SIG-M5 (cell line): Measurements from ENCODE around the gene RAD18.

ENCODE experiments used
- DNase-seq: peaks from one replicate; lab custom pipeline; 2025; lab: John Stamatoyannopoulos, UW

Gene RAD18

GRCh38 chr3:8835385-8835784 is 127.9 kb downstream of the RAD18 start:
- no peak for DNase-seq

GRCh38 chr3:8834974-8835373 is 128.3 kb downstream of the RAD18 start:
- DNase-seq: no peak

GRCh38 chr3:8827641-8828040 is 135.6 kb downstream of the RAD18 start:
- no peak for DNase-seq
